HG03442 (cell line): Measurements from ENCODE around the gene KCNJ9.

Experiments
- ATAC-seq: cut with Tn5 transposase; IDR thresholded peaks from one replicate; pipeline ENCODE4 v1.9.1; 2021; ENCODE audit warnings: mild to moderate bottlenecking, moderate library complexity; ENCODE audit not compliant: unreplicated experiment

The KCNJ9 gene

DNA sequence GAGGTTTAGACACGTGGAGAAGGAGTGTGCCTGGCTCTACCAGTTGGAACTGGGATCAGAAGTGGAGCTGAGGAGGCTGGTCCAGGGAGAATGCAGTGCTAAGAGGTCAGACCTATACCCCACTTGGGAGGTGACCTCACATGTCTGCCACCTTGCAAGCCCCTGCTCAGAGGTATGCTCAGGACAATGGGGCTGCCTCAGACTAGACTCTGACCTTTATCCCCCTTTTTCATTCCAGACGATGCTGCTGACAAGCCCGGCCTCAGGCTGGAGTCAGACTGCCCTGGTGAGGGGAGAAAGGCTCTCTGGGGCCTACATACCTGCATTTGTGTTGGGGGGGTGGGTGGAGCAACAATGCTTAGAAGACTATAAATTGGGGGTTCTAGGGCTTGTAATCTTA lies 16.6 kb upstream of the KCNJ9 start:
- ATAC-seq = no peak

DNA sequence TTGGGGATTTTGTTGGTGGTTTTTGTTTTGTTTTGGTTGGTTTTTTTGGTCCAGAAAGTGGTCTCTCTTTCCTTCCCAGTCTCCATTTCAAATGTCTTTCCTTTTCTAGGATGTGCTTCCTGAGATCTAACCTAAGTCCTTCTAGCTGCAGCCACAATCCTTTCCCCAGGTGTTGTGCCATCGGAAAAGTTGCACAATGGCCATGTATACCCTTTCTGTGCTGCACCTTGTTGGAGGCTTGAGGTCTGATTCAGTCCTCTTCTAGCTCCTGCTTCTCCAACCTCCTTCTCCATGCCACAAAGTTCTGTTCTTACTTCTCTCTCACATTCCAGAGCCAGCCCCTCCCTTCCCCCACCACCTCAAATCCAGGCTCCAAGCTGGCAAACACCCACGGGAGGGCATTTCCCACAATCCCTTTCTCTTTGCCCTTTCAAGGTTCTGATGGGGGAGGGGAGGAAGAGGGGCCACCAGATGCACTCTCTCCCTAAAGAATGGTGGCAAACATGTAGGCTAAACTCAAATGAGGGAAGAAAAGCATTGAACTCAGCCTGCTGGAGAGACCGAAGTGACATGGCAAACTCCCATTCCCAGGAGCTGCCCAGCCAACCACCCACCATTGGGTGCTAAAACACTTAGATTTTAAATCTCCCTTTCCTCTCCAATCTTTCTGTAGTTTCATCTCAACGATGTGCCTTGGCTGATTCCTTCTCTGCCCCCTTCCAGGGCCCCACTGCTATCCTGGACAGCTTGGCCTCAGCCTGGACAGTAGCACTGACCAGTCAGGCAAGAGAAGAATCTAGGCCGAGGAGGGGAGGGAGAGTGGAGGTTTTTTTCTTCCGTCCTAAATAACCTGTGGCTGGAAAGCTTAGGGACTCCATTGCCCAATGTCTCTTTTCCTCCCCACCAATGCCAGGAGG lies 14.3 kb upstream of the KCNJ9 start:
- no peak for ATAC-seq

DNA sequence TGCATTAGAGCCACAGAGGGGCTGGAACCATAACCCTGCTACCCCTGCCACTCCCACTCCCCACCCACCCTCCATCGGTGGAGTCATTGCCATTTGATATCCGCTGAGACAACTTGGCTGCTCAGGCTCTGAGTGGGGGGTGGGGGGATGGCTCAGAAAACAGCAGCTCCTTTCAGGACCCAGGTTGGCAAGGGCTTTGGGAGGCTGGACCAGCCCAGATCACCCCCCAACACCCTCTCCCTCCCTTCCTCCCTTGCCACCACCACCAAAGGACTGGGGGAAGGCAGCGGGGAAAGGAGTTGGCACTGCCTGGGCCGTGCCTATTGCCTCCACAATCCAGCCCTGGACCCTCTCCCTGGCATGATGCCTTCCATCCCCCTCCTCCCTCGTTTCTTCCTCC lies 13.1 kb upstream of the KCNJ9 start:
- no peak for ATAC-seq

DNA sequence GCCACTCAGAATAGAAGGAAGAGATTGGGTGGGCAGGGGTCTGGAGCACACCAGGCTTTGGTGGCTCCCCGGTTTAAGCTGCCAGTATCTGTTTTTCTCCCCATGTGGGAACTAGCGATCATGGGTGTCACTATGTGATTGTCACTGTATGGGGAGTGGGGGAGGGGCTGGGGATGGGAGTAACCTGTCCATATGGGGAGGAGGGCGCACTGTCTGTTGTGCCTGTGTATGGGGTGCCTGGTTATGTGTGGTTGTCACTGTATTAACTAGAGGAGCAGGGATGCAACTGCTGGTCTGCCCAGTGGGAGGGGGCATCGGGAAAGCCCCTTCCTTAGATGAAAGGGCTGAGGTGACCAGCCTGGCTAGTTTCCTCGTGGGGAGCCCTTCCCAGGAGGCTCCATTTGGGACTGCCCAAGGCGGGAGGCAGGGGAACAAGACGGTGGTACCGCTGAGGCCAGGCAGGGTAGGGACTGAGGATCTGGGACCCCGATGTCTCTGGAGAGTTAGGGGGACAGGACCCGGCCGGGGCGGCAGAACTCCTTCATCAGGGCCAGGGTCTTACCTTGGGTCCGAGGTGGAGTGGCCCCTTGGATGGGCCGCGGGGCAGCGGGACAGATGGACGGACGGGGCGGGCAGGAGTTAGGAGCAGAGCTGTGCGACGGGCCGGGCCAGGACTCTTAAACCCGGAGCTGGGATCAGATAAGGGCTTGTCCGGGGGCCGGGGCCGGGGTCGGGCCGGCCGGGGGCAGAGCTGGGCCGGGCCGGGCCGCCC lies 11.7 kb upstream of the KCNJ9 start, which contains the start of gene KCNJ10:
KCNJ10 (minus strand) TSS at position 701 of the 772 bp plus-strand sequence. CDS start 27,628 bp downstream, outside the sequence.
- no peak for ATAC-seq

DNA sequence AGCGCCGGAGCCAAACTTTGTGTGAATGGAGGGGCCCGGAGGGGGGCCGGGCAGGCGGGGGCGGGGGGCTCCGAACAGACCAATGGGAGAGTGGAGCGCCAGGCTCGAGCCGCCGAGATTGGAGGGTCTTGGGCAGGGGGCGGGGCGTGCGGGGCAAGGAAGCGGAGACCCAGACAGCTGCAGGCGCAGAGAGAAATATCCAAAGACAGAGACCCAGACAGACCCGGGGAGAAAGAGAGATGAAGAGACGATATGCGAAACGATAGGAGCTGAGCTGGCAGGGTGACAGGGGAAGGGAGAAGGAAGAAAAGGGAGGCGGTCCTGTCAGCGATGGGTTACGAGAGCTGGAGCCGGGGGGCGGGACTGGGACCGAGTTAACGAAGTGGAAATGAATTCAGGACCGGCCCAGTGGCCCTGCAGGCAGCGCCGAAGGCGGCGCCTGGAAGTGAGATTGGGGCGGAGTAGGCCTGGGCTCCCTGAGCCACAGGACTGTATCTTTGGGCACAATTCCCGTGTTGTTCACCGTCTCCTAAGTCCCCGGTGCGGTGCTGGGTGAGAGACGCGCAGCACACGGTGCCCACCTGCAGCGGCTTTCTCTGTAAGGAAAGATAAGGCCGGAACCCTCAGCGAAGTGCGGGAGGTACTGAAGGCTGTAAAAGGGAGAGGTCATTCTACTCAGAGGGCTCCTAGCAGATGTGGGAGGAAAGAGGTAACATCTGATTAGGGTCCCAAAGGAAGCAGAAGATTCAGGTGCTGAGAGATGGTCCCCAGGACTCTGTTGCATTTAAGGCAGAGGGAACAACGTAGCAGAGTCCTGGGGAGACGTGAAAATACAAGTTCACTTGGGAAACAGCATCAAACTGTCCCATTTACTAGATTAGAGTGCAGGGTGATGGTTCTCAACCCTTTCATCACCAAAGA lies 10.8 kb upstream of the KCNJ9 start:
- no peak for ATAC-seq

DNA sequence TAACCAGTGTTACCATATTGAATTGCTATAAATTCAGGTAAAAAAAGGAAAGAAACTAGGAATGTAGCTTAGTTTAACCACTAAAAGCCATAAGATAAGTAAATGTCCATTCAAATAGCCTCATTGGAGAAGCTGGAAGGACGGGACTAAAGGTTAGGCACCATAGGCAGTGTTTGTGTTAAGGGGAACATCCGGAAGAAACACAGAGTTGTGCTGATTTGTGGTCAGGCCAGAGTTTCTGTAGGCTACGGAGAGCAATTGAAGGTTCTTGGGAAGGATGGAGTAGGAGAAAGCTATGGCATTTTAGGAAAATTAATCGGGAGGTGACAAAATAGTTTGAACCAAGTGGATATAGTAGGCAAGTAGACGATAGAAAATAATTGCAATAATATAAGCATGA lies 10.0 kb upstream of the KCNJ9 start:
- ATAC-seq = no peak

DNA sequence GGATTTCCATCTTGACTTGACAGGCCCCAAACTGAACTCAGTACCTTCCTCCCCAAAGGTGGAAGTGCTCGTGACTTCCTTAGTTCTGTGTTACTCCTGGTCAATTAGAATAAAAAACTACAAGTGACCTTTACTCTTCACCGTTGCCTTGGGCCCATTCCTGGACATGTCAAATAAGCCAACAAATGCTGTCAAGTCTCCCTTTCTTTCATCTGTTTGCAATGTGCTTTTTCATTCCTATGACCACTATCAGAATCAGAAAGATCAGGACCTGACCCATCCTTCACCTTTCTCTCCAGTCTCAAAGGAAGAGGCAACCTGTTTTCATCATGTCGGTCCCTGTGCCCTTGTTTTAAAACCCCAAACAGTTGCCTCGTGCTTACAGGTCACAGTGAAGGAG lies 6.5 kb upstream of the KCNJ9 start:
- ATAC-seq = no peak

DNA sequence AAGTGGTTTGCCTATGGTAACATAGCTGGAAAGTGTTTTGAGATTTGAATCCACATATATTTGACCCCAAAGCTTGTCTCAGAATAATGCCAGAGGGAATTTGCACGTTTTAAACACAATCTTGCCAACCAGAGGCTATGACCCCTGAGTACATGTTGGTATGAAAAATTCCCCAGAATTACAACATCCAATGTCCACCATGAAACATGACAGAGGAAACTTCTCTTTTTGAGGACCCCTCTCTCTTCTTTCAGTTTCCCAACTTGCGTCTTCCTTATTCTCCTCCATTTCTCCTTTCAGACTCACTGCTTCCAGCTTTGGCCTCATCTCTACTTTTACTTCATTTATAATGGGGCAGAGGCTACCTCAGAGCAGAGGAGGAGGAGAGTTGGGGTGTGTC lies 5.5 kb upstream of the KCNJ9 start:
- no peak for ATAC-seq

DNA sequence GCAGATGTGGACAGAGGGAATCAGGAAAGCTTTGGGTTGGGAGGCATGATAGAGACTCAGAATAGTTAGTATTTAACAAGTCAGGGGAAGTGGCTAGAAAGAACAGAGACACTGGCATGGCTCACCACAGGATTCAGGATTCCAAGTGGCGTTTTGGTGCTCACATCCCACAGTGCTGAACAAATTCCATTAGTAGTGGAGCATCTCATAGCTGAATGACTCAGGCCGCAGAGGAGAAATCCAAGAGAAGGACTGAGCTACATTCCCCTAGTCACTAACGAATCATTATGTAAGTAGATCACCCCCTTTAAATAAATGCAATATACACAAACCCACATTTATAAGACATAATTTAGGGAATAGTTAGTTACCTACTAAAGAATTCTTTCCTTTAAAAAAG lies 5.0 kb upstream of the KCNJ9 start:
- no peak for ATAC-seq

DNA sequence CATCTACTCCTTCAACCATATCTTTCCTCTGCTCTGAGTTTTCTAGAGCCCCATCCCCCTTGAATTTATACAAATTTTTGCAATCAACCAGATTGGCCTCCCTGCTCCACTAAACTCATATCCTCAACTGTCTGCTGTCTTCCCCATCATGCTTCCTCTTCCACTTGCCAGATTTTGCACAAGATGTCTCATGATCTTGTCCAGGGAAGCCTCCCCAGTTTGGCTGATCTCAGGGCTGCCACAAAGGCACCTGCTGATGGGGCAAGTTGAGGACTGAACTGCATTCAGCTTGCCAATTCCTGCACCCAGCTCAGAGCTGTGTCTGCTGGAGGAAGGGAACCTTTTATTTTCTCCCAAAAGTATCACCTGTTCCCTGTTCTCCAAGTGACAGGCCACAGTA lies 3.9 kb upstream of the KCNJ9 start:
- ATAC-seq = no peak

DNA sequence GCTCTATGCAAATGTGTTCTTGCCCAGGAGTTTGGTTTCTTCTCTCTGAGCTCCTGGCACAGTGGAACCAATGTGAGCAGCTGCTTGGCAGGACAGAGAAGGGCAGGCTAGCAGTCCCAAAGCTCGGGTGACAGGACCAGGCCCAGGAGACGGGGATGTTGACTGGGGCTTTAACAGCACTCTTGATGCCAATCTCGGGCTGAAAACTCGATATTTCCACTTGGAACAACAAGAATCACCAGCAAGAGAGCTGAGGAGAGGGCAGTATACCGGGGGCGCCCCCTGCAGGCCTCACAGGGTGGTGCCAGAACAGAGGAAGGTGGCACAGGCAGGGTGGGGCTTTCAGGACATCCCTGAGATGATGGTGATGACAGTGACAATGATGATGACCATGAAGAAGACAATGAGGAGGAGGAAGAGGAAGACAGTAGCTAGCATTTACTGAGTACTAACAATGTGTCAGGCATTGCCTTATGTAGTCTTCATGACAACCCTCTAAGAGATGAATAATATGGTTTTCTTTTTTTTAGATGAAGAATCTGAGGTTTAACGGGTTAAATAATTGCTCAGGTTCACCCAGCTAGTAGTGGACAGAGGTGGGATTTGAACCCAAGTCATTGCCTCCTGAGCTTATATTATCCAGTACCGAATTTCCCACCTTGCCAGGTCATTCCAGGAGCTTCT lies 2.7 kb upstream of the KCNJ9 start:
- ATAC-seq = peak; percentile 66

DNA sequence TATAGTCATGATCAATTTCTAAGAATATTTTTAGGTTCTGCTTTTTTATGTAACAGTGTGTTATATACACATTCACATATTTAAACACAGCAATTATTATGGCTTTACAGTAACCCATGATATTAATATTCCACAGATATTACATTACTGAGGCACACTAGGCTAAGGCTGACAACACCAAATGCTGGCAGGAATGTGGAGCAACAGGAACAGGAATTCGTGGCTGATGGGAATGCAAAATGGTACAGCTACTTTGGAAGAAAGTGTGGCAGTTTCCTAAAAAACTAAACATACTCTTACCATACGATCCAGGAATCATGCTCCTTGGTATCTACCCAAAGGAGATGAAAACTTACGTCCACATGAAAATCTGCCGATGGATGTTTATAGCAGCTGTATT lies 1.9 kb upstream of the KCNJ9 start:
- no peak for ATAC-seq

DNA sequence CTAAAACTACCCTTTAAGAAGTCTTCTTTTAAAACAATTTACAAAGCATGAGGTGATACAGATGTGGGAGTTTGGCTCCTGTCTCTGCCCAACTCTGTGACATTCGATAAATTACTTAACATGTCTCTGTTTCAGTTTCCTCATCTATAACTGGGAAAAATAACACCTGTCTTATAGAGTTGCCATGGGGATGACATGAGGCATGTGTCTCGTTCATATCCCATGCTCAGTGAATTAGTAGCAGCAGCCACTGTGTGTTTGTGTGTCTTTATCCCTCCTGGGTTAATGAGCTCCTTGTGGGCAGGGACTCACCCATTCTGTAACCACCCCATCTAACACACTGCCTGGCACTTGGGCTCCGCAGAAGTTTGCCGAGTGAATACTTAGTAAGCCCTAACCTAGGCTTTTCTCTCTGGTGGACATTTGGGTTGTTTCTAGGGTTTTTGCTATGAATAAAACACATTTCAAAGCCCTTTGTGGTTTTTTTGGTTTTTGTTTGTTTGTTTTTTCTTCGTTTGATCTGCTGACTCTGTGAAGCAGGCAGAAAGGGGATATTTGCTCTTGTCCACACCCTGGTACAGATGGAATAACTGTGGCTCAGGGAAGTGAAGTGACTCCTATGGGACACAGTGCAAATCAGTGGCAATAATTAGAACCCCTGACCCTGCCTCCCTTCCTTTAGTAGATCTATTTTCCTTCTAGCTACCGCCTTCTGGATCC lies 797 bp upstream of the KCNJ9 start:
- ATAC-seq = no peak

DNA sequence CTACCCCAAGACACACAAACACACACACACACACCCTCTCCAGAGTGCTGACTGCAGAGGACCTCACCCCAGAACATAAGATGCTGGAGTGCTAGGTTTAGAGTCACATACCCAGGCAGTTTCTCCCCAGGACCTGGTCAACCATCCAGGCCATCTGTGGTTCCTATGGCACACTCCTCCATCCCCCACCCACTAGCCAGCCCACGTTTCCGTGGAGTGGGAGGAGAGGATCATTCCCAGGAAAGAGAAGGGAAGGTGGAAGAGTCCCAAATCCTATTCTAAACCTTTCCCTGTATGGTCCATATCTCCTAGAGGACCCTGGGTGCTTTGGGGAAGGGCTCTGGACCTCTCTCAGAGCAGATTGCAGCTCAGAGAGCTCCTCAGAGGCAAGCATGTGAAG lies 1.1 kb downstream of the KCNJ9 start:
- ATAC-seq = no peak

DNA sequence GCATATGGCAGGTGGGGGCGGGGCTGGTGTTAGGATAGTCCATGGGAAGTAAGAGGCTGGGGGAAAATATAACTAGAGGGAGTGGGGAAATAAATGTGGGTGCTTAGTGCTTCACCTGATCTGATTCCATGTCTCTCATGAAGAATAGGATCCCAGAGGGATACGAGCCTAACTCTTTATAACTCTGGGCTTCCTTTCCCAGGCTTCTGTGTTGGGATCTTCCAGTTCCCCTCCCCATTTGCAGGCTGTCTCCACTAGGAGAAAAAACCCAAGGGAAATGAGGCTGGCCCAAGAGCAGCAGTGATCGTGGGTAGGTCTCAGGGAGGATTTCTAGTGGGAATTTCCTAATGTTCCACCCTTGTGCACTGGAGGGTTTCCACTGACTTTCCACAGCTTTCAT lies 1.6 kb downstream of the KCNJ9 start:
- ATAC-seq = no peak

DNA sequence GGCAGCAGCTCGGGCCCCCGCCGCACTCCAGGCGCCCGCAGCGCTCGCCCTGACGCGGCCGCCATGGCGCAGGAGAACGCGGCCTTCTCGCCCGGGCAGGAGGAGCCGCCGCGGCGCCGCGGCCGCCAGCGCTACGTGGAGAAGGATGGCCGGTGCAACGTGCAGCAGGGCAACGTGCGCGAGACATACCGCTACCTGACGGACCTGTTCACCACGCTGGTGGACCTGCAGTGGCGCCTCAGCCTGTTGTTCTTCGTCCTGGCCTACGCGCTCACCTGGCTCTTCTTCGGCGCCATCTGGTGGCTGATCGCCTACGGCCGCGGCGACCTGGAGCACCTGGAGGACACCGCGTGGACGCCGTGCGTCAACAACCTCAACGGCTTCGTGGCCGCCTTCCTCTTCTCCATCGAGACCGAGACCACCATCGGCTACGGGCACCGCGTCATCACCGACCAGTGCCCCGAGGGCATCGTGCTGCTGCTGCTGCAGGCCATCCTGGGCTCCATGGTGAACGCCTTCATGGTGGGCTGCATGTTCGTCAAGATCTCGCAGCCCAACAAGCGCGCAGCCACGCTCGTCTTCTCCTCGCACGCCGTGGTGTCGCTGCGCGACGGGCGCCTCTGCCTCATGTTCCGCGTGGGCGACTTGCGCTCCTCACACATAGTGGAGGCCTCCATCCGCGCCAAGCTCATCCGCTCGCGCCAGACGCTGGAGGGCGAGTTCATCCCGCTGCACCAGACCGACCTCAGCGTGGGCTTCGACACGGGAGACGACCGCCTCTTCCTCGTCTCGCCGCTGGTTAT lies 2.8 kb downstream of the KCNJ9 start:
- peak; percentile 73 for ATAC-seq

DNA sequence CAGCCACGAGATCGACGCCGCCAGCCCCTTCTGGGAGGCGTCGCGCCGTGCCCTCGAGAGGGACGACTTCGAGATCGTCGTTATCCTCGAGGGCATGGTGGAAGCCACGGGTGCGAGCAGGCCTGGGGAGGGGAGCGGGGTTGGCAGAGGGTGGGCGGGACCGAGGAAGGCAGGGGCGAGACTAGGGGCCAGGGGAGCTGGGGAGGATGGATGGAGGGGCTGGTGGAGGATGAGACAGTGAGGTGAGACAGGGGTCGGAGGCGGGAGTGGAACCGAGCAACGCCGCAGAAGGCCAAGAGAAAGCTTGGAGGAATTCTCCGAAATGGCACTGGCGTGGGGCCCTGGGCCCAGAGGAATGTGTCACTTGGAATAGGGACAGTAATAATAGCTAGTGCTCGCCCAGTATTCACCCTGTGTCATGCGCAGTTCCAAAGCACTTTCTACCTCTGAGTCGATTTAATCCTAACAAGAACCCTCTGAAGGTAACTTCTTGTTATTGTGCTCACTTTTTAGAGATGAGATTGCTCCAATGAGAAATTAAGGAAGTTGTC lies 3.5 kb downstream of the KCNJ9 start:
- ATAC-seq = no peak

DNA sequence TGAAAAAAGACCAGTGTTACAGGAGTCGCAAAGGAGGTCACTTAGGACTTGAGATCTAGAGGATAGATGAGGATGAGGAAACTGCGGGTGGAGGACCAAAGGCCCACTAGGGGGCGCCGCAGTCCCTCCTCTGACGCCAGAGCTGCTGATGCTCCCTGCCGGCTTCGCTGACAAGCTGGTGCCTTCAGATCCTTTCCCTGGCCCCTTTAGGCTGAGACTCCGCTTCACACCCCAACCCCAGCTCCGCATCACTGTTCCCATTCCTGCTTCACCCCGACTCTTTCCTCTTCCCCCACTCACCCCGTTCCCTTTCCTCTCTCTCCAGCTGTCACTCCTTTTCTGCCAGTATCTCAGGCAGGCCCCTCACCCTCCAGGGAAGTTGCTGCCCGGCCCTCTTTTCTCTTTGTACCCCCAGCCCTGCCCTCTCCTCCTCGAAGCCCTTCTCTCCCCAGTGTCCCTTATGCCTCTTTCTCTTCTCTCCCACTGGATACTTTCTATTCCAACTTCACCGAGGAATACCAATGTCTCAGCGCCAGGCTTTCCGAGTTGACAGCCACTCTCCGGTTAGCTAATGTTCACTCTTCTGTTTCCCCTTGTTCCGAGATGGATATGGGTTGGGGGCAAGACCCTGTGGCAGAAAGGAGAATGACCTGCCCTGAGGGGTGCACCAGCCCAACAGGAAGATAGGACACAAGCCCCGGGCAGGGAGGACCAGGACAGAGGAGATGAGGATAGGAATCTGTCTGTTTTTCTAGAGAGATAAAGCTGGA lies 4.5 kb downstream of the KCNJ9 start:
- no peak for ATAC-seq
